ENCODE data around the gene TSPAN9. TPM values are rescaled to one million over a fixed set of nuclear protein-coding genes. Genes with fewer than 3 reads are reported as not detected.

The TSPAN9 gene
- total RNA-seq, 1 donor, result 8.1 TPM

- H3K4me3 ChIP-seq (ENCODE audit: low read depth, low read length), result no peak overlapping the region
- TF ChIP-seq, protein P1, sequence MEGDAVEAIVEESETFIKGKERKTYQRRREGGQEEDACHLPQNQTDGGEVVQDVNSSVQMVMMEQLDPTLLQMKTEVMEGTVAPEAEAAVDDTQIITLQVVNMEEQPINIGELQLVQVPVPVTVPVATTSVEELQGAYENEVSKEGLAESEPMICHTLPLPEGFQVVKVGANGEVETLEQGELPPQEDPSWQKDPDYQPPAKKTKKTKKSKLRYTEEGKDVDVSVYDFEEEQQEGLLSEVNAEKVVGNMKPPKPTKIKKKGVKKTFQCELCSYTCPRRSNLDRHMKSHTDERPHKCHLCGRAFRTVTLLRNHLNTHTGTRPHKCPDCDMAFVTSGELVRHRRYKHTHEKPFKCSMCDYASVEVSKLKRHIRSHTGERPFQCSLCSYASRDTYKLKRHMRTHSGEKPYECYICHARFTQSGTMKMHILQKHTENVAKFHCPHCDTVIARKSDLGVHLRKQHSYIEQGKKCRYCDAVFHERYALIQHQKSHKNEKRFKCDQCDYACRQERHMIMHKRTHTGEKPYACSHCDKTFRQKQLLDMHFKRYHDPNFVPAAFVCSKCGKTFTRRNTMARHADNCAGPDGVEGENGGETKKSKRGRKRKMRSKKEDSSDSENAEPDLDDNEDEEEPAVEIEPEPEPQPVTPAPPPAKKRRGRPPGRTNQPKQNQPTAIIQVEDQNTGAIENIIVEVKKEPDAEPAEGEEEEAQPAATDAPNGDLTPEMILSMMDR (IDR thresholded peaks at IDR 0.05; ENCODE audit: insufficient read depth, low read length), result no peak
- DNase-seq (ENCODE audit: low read depth), result no peak
These were observed 179.0 kb downstream of the TSPAN9 start for GRCh38 chr12:3256103-3256631.

- H3K4me3 ChIP-seq (ENCODE audit: low read depth, low read length), result no peak overlapping the region
- TF ChIP-seq, protein P1 (IDR thresholded peaks at IDR 0.05; ENCODE audit: insufficient read depth, low read length), result no peak
- DNase-seq (ENCODE audit: low read depth), result no peak
These were observed 180.2 kb downstream of the TSPAN9 start for GRCh38 chr12:3257411-3257810.

- H3K4me3 ChIP-seq (ENCODE audit: low read depth, low read length), result no peak overlapping the region
- TF ChIP-seq, protein P1 (IDR thresholded peaks at IDR 0.05; ENCODE audit: insufficient read depth, low read length), result no peak
- no peak for DNase-seq (ENCODE audit: low read depth)
These were observed 182.8 kb downstream of the TSPAN9 start for GRCh38 chr12:3259973-3260372.

GRCh38 chr12:3261782-3262359 lies 184.7 kb downstream of the TSPAN9 start:
- peak; percentile 52 for DNase-seq (ENCODE audit: low read depth)
- no peak overlapping the region for H3K4me3 ChIP-seq (ENCODE audit: low read depth, low read length)
- TF ChIP-seq, protein P1 (IDR thresholded peaks at IDR 0.05; ENCODE audit: insufficient read depth, low read length), result peak; percentile 52

- TF ChIP-seq, protein P1 (IDR thresholded peaks at IDR 0.05; ENCODE audit: insufficient read depth, low read length), result no peak
- DNase-seq (ENCODE audit: low read depth), result no peak
These were observed 185.3 kb downstream of the TSPAN9 start for GRCh38 chr12:3262470-3262869.

DNA sequence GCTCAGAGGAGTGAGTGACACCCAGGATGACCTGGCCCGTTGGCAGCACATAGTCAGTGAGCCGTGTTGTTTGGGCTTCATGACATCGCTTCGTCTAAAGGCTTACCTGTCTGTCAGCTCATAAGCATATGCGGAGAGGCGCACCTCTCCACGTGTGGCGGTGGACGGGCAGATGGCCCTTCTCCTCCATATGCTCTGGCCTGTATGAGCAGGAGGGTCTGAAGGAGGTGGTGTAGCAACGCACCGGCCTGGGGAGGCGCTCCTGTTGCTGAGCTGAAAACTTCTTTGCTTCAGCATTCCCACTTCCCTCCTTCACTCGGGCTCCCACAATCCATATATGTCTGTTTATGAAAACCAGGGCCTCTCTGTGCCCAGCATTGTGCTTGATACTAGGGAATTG lies 186.1 kb downstream of the TSPAN9 start:
- no peak for DNase-seq (ENCODE audit: low read depth)
- no peak overlapping the region for H3K4me3 ChIP-seq (ENCODE audit: low read depth, low read length)
- TF ChIP-seq, protein P1 (IDR thresholded peaks at IDR 0.05; ENCODE audit: insufficient read depth, low read length), result no peak

More at GRCh38 chr12:3262470-3262869, 185.3 kb downstream of the TSPAN9 start:
- no peak overlapping the region for H3K4me3 ChIP-seq (ENCODE audit: low read depth, low read length)

Data from fibroblast of the aortic adventitia (primary cell).